Measurements from ENCODE around the gene KCNJ12.
"Not testable (repeated sequence)": the region's sequence is repeated elsewhere in the genome, so short reads cannot be mapped to it uniquely, and the experiment has no call there.

GRCh38 chr17:21414616-21415015 is 38.5 kb downstream of the KCNJ12 start:
- not testable (repeated sequence) for TF ChIP-seq POLR2A, CTCF (IDR thresholded peaks at IDR 0.05)
